GM21423 (cell line): Measurements from ENCODE around the gene BLOC1S5.
"Not testable (repeated sequence)": the region's sequence is repeated elsewhere in the genome, so short reads cannot be mapped to it uniquely, and the experiment has no call there.

ENCODE experiments used
- ATAC-seq: cut with Tn5 transposase; IDR thresholded peaks from one replicate; pipeline ENCODE4 v1.9.1; 2021; ENCODE audit warnings: mild to moderate bottlenecking, moderate library complexity; ENCODE audit not compliant: unreplicated experiment

The BLOC1S5 gene

GRCh38 chr6:8045769-8046168 is 18.4 kb downstream of the BLOC1S5 start:
- not testable (repeated sequence) for ATAC-seq

GRCh38 chr6:8043221-8043620 is 21.0 kb downstream of the BLOC1S5 start:
- no peak for ATAC-seq

- no peak for ATAC-seq
These were observed 22.1 kb downstream of the BLOC1S5 start for GRCh38 chr6:8041913-8042583.

GRCh38 chr6:8034107-8034506 is 30.1 kb downstream of the BLOC1S5 start:
- not testable (repeated sequence) for ATAC-seq

- no peak for ATAC-seq
These were observed 33.3 kb downstream of the BLOC1S5 start for GRCh38 chr6:8030920-8031319.

- no peak for ATAC-seq
These were observed 34.8 kb downstream of the BLOC1S5 start for GRCh38 chr6:8029243-8029870.

GRCh38 chr6:8027965-8028651 is 36.1 kb downstream of the BLOC1S5 start:
- ATAC-seq = no peak

- no peak for ATAC-seq
These were observed 37.4 kb downstream of the BLOC1S5 start for GRCh38 chr6:8026800-8027199.

GRCh38 chr6:8025191-8025590 is 39.0 kb downstream of the BLOC1S5 start:
- no peak for ATAC-seq

- no peak for ATAC-seq
These were observed 40.6 kb downstream of the BLOC1S5 start for GRCh38 chr6:8023638-8024037.

- ATAC-seq = no peak
These were observed 44.1 kb downstream of the BLOC1S5 start for GRCh38 chr6:8020083-8020482.

- no peak for ATAC-seq
These were observed 46.5 kb downstream of the BLOC1S5 start for GRCh38 chr6:8017705-8018104.

GRCh38 chr6:8017276-8017701 is 46.9 kb downstream of the BLOC1S5 start:
- ATAC-seq = peak; percentile 76

GRCh38 chr6:8014947-8015346 is 49.2 kb downstream of the BLOC1S5 start:
- ATAC-seq = no peak

- ATAC-seq = no peak
These were observed 50.4 kb downstream of the BLOC1S5 start for GRCh38 chr6:8013763-8014162.

GRCh38 chr6:8006208-8006607 is 58.0 kb downstream of the BLOC1S5 start:
- no peak for ATAC-seq

- ATAC-seq = no peak
These were observed 59.1 kb downstream of the BLOC1S5 start for GRCh38 chr6:8005136-8005535.

- ATAC-seq = no peak
These were observed 63.6 kb downstream of the BLOC1S5 start for GRCh38 chr6:8000636-8001035.

GRCh38 chr6:8000188-8000596 is 64.0 kb downstream of the BLOC1S5 start:
- ATAC-seq = no peak

- no peak for ATAC-seq
These were observed 65.0 kb downstream of the BLOC1S5 start for GRCh38 chr6:7999201-7999600.

- ATAC-seq = no peak
These were observed 66.0 kb downstream of the BLOC1S5 start for GRCh38 chr6:7998103-7998725.

- ATAC-seq = no peak
These were observed 66.9 kb downstream of the BLOC1S5 start for GRCh38 chr6:7997286-7997685.
